HG02943 (cell line): ENCODE measurements around the gene NIT1.
"Not testable (repeated sequence)": the region's sequence is repeated elsewhere in the genome, so short reads cannot be mapped to it uniquely, and the experiment has no call there.

Experiments
- ATAC-seq: cut with Tn5 transposase; IDR thresholded peaks from one replicate; pipeline ENCODE4 v1.9.1; 2021; ENCODE audit warnings: mild to moderate bottlenecking, low read depth, moderate library complexity; ENCODE audit not compliant: unreplicated experiment

NIT1 gene

DNA sequence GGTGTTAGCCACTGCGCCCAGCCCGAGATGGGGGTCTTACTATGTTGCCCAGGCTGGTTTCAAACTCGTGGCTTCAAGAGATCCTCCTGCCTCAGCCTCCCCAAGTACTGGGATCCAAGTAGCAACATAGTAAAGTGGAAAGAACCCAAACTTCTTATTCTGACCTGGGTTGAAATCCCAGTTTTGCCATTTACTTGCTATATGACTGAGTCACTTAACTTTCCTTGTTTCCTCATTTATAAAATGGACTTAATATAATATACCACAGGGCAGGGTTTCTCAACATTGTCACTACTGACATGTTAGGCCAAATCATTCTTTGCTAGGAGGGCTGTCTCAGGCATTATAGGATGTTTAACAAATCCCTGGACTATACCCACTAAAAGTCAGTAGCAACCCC is 6.8 kb upstream of the NIT1 start:
- ATAC-seq, result no peak

DNA sequence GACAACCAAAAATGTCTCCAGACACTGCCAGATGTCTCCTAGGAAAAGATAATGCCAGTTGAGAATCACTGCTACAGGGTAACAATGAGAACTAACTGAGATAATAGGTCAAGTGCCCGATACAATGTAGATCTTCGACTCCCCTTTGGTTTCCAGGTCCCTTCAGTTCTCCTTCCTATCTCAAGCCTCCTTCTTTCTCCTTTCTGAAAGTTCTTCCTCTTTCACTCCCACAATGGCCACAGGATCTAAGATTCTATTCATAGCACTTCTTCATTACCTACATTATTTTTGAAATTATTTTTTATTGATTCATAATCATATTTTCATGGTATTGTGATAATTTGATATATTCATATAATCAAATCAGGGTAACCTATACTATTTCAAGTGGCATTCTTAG is 6.4 kb upstream of the NIT1 start:
- ATAC-seq, result no peak

DNA sequence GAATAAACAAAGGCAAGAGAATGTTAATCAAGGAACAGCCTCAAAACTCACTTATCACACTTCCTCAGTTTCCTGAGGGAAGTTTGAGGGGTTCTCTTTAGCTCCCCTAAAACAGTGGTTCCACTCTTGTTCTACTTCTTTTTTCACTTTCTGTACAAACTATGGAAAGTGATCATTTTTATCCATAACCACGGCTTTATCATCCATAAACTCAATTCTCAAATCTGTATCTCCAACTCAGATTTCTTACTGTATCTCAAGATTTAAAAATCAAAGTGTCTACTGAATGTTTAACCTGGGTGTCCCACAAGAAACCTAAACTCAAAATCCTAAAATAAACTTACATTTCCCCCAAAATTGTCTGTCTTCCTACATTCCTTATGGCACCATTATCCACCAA is 4.0 kb upstream of the NIT1 start:
- no peak for ATAC-seq

DNA sequence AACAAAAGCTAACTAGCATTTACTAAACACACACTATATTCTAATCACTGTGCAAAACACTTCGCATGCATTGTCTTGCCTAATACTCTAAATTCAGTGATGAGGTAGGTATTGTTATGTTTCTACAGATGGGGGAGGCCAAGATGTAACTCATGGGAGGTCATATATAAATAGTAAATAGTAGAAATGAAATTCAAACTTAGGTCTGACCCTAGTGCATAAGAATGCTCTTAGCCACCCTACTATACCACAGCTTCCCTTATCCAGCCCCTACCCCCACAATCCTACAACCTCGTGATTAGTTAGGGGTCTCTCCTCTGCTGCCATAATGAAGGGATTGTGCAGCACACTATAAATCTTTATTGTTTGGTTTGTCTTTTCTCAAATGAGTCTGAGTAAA is 3.3 kb upstream of the NIT1 start:
- ATAC-seq, result no peak

DNA sequence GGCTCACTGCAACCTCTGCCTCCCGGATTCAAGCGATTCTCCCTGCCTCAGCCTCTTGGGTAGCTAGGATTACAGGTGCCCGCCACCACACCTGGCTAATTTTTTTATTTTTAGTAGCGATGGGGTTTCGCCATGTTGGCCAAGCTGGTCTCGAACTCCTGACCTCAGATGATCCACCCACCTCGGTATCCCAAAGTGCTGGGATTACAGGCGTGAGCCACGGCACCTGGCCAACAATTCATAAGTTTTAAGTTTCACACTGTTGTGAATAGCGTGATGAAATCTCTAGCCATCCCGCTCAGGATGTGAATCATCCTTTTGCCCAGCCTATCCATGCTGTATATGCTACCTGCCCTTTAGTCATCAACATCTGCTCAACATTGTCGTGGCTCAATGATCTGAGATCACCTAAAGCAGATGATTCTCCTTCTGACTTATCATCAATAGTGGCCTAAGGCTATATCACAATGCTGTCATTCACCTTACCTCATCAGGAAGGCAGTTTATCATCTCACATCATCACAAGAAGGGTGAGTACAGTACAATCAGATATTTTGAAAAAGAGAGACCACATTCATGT is 2.7 kb upstream of the NIT1 start:
- ATAC-seq, result no peak

DNA sequence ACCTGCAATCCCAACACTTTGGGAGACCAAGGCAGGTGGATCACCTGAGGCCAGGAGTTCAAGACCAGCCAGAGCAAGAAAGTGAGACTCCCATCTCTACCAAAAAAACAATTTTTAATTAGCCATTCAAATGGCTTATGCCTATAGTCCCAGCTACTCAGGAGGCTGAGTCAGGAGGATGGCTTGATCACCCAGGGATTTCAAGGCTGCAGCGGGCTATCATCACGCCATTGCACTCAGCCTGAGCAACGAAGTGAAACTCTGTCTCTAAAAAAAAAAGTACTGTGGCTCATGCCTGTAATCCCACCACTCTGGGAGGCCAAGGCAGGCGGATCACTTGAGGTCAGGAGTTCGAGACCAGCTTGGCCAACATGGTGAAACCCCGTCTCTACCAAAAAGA is 1.9 kb upstream of the NIT1 start:
- ATAC-seq, result not testable (repeated sequence)

DNA sequence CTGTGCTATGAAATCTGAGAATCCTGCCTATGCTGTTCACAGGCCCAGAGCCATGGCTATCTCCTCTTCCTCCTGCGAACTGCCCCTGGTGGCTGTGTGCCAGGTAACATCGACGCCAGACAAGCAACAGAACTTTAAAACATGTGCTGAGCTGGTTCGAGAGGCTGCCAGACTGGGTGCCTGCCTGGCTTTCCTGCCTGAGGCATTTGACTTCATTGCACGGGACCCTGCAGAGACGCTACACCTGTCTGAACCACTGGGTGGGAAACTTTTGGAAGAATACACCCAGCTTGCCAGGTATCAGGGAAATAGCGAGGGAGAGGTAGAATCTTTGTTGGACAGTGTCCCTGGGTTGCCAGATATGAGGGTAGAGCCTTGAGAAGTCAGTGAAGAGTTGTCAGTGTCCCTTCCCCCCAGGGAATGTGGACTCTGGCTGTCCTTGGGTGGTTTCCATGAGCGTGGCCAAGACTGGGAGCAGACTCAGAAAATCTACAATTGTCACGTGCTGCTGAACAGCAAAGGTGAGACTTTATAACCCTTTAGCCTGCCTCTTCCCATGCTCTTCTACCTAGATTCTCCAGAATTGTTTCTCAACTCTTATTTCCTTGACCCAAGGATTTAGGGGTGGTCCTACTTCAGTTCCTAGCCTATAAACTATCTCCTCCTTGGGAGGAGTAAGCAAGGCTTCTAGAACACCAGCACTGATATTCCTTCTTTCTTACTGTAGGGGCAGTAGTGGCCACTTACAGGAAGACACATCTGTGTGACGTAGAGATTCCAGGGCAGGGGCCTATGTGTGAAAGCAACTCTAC is 1.4 kb downstream of the NIT1 start:
- ATAC-seq, result no peak

DNA sequence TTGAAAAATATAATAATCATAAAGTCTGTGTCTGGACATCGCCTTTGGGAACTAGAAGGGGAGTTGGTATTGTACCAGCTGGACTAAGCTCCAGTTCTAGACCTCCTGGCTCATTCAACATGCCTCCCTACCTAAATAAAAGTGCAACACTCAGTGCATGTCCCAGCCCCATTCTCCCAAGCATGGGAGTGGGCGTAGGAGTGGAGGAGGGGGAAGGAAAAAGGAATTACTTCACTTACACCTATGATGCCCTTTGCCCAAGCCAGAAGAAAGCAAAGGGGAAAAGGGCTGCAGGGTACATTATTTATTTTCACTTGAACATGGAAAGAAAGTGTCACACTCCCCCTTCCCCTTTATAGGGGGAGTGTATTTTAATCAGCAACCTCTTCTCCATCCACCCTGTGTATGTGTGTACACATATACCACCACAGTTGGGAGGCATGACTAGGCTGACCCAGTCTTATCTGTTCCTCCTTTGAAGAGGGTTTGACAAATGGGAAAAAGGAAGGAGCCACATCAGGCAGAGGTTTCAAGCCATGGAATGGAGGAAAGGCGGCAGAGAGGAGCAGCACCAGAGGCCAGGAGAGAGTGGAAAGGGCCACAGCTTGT is 3.2 kb downstream of the NIT1 start:
- ATAC-seq, result no peak

DNA sequence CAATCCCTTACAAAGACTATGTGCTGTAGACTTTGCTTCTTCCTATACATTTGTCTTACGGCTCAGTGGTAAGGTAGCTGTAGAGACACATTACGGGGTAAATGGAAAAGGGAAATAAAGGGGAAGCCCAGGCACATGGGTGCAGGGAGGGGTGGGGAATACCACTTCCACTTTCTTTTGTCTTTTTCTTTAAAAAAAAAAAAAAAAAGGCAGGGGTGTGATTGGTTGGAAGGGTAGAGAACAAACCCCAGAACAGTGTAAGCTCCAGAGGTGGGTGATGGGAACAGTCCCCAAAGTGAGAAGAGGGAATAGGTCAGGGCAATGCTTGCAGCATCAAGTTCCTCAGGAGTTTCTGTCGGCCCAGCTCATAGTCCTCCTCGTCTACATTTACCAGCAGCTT is 3.9 kb downstream of the NIT1 start:
- ATAC-seq, result no peak

DNA sequence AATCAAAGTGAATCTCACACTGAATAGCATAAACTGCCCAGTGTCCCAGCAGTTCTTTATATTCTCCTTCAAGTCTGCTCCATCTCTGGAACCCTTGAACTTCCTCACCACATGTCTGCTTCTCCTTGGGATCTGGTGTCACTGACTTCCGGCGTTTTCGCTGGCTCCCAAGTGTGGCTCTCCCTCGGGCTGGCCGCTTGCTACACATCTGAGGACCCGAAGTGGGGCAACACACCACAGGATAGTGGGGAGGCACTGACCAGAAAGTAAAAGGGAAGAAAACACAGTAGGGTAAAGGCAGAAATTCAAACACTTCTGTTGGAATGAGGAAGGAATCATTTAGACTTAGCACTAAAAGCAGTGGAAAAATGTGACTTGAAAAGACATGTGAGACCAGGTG is 5.1 kb downstream of the NIT1 start:
- no peak for ATAC-seq

DNA sequence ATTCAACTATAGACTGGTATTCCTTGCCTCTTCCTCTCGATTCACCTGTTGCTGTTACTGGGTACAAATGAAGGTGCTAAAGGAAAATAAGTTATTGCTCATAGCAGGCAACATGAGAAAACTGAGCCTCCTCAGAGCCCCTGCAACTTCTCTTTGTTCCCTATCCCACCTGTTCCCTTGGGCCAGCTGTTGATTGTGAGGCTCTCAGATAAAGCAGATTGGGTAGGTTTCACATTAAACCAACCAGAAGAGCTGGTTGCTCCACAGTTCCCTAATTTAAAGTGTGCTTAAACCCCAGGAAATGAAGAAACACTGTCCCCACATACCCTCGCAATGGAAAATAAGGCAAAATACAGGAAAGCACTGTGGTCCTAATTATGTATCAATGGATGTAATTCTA is 9.7 kb downstream of the NIT1 start:
- ATAC-seq, result no peak

DNA sequence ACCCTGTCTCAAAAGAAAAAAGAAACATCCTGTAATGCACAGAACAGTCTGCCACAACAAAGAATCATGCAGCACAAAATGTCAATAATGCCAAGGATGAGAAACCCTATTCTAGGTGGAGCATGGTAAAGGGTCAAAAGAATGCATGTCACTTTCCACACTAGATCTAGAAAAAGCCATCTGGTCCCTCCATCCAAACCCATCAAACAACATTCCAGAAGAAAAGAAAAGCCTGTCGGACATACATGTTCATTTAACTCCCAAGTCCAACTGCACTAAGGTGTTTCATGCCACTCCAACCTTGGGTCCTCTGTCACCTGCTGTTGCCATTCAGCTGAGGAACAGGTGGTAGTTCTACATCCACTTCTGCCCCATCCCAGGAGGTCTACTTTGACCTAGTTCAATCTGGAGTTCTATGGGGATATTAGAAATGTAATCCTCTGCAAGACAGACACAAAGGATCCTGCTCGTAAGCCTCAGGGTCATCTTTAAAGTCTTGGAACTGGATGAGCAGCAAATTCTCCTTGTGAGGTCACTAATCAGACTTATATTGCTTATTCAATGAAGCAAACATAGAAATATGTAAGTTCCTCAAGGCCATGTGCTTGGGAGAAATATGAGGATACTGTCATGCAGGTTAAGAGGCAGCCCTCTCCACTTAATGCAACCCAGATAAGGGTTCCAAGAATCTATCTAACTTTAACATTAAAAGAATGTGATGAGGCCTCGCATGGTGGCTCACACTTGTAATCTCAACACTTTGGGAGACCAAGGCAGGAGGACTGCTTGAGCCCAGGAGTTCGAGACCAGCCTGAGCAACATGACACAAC is 10.9 kb downstream of the NIT1 start:
- ATAC-seq, result no peak

DNA sequence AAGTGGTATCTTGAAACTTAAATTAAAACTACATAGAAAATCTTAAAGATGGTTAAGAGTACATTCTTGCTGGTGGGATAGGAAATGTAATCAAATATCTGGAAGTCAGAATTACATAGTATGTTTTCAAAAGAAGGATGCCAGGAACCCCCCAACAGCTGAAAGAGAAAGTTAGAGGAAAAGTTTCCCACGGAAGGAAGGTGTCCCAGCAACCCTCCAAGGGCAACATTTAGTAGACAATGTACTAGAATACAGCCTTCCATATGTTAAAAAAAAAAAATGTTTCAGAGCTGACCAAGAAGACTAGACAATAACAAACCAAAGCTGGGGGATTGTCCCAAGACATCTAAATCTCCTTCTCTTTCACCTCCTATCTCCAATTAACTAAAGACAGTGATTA is 12.4 kb downstream of the NIT1 start:
- no peak for ATAC-seq

DNA sequence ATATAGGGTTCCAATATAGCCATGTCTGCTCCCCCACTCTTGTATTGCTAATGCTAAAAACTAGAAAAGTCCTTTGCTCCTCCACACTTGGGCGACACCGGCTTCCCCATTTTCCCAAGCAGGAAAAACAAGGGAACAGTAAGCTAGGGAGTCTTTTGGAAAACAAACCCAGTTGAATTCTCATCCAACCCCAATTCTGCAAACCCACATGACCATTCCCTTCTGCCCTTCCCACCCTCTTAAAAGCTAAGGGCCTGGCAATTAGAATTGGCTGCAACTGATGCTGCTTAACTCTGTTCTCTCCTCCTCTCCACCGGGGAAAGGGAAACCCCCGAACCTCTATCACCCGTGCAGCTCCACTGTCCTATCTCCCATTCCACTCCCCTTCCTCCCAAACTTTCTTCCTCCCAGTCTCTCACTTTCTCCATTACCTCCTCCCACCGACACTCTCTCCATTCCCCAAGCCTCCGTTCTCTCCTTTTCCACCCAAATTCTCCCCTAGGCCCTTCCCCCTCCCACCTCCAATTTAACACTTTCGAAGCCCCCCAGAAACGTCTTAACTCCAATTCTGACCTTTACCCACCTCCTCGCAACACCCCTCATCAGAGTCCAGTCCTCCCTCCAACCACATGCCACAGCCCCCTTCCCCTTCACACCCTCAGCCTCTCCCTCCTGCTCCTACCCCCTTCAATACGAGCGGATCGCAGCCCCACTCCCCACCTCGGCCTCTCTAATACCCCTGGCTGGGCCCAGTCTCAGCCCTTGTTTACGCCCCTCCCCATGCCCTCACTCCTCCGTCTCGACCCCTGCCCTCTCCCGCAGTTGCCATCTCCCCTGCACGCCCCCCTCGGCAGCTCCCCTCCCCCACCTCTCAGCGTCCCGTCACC is 13.9 kb downstream of the NIT1 start:
- ATAC-seq, result no peak

DNA sequence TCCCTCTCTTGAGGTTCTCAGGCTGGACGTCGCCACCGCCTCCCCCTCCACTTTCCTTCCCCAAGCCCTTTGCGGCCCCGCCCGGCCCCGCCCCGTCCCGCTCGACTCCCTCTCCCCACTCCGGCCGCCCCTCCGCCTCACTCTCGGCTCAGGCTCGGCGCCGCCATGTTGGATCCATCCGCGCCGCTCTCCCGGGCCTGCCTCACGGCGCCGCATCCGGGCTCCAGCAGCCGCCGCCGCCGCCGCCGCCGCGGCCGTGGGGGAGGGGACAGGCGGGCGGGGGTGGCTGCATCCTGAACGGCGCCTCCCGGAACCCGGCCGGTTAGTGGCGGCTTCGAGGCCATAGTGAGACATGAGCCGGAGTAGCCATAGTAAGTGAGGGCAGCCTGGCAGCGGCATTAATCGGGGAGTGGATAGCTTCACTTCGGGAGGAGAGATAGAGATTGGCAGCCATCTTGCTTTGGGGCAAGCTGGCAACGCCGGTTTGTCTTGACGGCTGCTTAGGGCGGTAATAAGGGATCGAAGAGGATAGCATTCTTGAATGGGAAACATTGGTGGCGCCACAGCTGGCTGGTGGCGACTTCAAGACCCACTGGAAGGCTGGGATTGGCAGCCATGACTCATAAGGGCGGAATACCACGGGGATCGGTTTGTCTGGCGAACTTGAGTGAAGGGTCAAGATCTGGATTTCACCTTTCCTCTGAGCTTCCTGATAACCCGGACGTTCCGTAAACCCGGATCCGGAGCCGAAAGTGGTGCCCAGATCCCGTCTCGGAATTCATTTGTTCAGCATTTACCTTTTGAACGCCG is 14.7 kb downstream of the NIT1 start, which contains the start of gene DEDD:
Gene DEDD (minus strand): TSS at position 258 of the 810 bp plus-strand sequence. CDS start 8,205 bp downstream, outside the sequence.
- ATAC-seq, result peak; percentile 92

DNA sequence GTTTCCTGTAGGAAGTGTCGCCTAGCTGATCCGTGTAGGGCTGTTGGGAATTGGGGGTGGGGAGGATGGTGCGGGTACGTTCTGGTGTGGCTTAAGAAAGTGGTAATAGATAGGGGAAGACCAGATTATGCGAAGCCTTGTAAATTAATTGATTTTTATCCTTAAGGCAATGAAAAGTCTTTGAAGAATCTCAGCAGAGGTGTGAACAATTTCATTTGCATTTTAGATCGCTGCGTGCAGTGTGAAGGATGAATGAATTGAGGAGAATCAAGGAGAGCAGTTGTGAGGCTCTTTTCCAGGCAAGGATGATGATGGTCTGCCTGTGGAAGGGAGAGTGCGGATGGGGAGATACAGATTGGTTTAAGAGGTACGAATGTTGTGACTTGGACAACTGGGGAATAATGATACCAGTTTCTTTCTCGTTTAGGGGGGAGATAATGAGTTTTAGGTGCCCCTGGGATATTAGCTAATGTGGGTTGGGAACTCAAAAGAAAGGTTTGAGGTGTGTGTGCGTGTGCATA is 15.4 kb downstream of the NIT1 start:
- ATAC-seq, result no peak

DNA sequence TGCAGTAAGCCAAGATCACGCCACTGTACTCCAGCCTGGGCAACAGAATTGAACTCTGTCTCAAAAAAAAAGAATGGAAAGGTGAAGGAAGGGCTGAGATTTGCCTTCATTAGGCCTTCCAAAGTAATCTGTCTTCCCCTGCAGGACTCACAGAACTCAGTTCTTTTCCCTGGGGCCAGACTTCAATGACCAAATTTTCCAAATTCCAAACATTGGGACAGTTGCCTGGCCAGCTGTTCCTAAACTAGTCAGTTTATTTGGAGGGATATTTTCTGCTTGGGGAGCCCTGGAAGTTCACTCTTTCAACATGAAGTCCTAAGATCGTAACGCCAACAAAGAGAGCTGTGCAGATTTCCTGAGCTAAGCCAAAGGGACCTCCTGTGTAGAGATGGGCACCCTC is 20.0 kb downstream of the NIT1 start:
- ATAC-seq, result no peak

DNA sequence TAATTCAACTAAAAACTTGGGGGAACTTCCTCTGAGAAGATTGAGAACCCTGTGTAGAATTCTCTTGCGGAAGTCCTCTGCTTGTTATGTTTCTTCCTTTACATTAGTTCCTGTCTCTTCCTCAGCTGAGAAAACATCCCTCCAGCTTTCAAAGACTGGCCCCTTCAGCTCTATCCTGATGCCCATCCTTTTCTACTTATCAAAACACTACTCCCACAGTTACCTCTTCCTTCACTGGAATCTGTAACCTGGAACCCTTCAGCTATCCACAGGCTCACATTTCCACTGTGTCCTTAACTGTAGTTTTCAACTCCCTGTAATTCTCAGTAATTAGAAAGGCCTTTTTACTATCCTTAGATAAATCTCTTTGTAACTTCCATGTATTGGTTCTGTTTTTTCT is 20.5 kb downstream of the NIT1 start:
- no peak for ATAC-seq

DNA sequence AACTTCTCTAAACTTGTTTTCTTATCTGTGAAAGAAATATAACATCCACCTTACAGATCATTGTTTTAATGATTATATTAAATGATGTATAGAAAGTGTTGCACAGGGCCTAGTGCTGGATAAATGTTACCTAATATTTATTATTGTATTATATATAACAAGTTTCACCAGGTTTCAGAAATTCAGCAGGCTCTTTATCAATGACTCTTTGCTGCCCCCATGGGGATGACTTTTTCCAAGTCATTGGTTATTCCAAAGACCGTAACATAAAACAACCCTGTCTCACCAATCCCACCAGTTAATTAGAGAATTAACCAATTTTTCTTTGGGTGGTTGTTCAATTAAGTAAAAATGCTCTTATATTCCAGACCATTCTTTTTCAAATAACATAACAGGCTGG is 21.9 kb downstream of the NIT1 start:
- ATAC-seq, result no peak
